GM23338 (cell line): ENCODE results near the gene AHNAK2. TPM values are rescaled to one million over a fixed set of nuclear protein-coding genes. Genes with fewer than 3 reads are reported as not detected.

Experiments used
- ATAC-seq: fragments of 200-7000 bp; cut with Tn5 transposase; 3 replicates; pipeline ENCODE4 v1.9.1; 2020
- DNase-seq: peaks from one replicate; pipeline ENCODE4 v3.0.0-alpha.2; 2015; ENCODE audit warnings: low spot score
- H2AFZ ChIP-seq: fragments of 200-600 bp; sonication (generic); 2 replicates; pipeline ENCODE4 v1.8.0; 2016; ENCODE audit warnings: antibody characterized with exemption, mild to moderate bottlenecking, moderate library complexity
- H3F3A ChIP-seq: fragments of 200-600 bp; sonication (generic); replicated peaks from 2 replicates; pipeline ENCODE4 v1.8.0; 2017; ENCODE audit warnings: antibody characterized with exemption, mixed run types, low read depth
- H3K27ac ChIP-seq: fragments of 200-600 bp; sonication (generic); 2 replicates; pipeline ENCODE4 v1.6.1; 2016; ENCODE audit warnings: low read depth
- H3K27me3 ChIP-seq: fragments of 200-600 bp; sonication (generic); 2 replicates; pipeline ENCODE4 v1.8.0; 2016; ENCODE audit warnings: mild to moderate bottlenecking, mixed run types, moderate library complexity; ENCODE audit not compliant: insufficient read depth
- H3K36me3 ChIP-seq: fragments of 200-600 bp; sonication (generic); 2 replicates; pipeline ENCODE4 v1.8.0; 2016; ENCODE audit warnings: mild to moderate bottlenecking; ENCODE audit not compliant: insufficient read depth
- H3K4me1 ChIP-seq: fragments of 200-600 bp; sonication (generic); 2 replicates; pipeline ENCODE4 v1.8.0; 2016; ENCODE audit warnings: mild to moderate bottlenecking, moderate library complexity; ENCODE audit not compliant: insufficient read depth
- H3K4me2 ChIP-seq: fragments of 200-600 bp; sonication (generic); 2 replicates; pipeline ENCODE4 v1.7.1; 2017; ENCODE audit warnings: mixed run types
- H3K4me3 ChIP-seq: fragments of 200-600 bp; sonication (generic); 2 replicates; pipeline ENCODE4 v1.6.1; 2016; ENCODE audit warnings: mixed run types
- H3K79me2 ChIP-seq: fragments of 200-600 bp; sonication (generic); replicated peaks from 2 replicates; pipeline ENCODE4 v1.8.0; 2017; ENCODE audit warnings: mild to moderate bottlenecking; ENCODE audit not compliant: insufficient read depth
- H3K9me2 ChIP-seq: fragments of 200-600 bp; sonication (generic); 2 replicates; pipeline ENCODE4 v1.8.0; 2017; ENCODE audit not compliant: insufficient read depth
- H4K20me1 ChIP-seq: fragments of 200-600 bp; sonication (generic); replicated peaks from 2 replicates; pipeline ENCODE4 v1.8.0; 2017; ENCODE audit warnings: mild to moderate bottlenecking; ENCODE audit not compliant: insufficient read depth
- H3K27ac Mint-ChIP-seq: 2 replicates; pipeline ENCODE4 v1.8.0; 2020; ENCODE audit warnings: inconsistent platforms, mild to moderate bottlenecking, moderate library complexity, mixed read lengths
- H3K27me3 Mint-ChIP-seq: 3 replicates; pipeline ENCODE4 v1.8.0; 2022; ENCODE audit warnings: low read depth, mild to moderate bottlenecking, moderate library complexity, mixed read lengths, inconsistent platforms; ENCODE audit not compliant: insufficient read depth, poor library complexity
- H3K36me3 Mint-ChIP-seq: 3 replicates; pipeline ENCODE4 v1.8.0; 2021; ENCODE audit warnings: low read depth, mild to moderate bottlenecking, inconsistent platforms, moderate library complexity, mixed read lengths
- H3K4me1 Mint-ChIP-seq: 3 replicates; pipeline ENCODE4 v1.8.0; 2020; ENCODE audit warnings: mild to moderate bottlenecking, inconsistent platforms, mixed read lengths
- H3K4me3 Mint-ChIP-seq: 3 replicates; pipeline ENCODE4 v1.8.0; 2021; ENCODE audit warnings: moderate library complexity, mild to moderate bottlenecking, inconsistent platforms, mixed read lengths
- H3K9me3 Mint-ChIP-seq: 3 replicates; pipeline ENCODE4 v1.8.0; 2020; ENCODE audit warnings: moderate library complexity, mild to moderate bottlenecking, inconsistent platforms, mixed read lengths
- CREB1 ChIP-seq: fragments of 250-450 bp; sonication (Bioruptor Pico); IDR thresholded peaks from 2 replicates; pipeline ENCODE4 v1.5.0; 2020; ENCODE audit warnings: low read depth, mild to moderate bottlenecking, moderate library complexity
- CTCF ChIP-seq, 2 experiments: fragments of 200-600 bp in 1 of 2; sonication (generic) in 1 of 2; conservative IDR thresholded peaks; 2 replicates each; pipeline versions ENCODE4 v1.5.1 to v1.6.1; 2016 to 2017; ENCODE audit warnings: antibody characterized with exemption in 2 of 2, low read depth in 2 of 2, mild to moderate bottlenecking in 2 of 2, moderate library complexity in 1 of 2
- ETS1 ChIP-seq: IDR thresholded peaks from 2 replicates; pipeline ENCODE4 v1.6.1; 2016; ENCODE audit warnings: antibody characterized with exemption
- EZH2 ChIP-seq: fragments of 200-600 bp; sonication (generic); IDR thresholded peaks from one replicate; pipeline ENCODE4 v1.8.0; 2017; ENCODE audit warnings: antibody characterized with exemption, mild to moderate bottlenecking, low read depth; ENCODE audit not compliant: unreplicated experiment
- EZH2phosphoT487 ChIP-seq: fragments of 200-600 bp; sonication (generic); IDR thresholded peaks from one replicate; pipeline ENCODE4 v1.8.1; 2018; ENCODE audit warnings: antibody characterized with exemption; ENCODE audit not compliant: unreplicated experiment
- JUNB ChIP-seq: IDR thresholded peaks from one replicate; pipeline ENCODE4 v1.6.1; 2016; ENCODE audit warnings: antibody characterized with exemption; ENCODE audit not compliant: unreplicated experiment
- NANOG ChIP-seq: IDR thresholded peaks from 2 replicates; pipeline ENCODE4 v1.6.1; 2016; ENCODE audit warnings: antibody characterized with exemption, borderline replicate concordance
- POLR2AphosphoS5 ChIP-seq: IDR thresholded peaks from 2 replicates; pipeline ENCODE4 v1.6.1; 2016; ENCODE audit warnings: antibody characterized with exemption, low read depth
- REST ChIP-seq: IDR thresholded peaks from one replicate; pipeline ENCODE4 v1.6.1; 2018; ENCODE audit warnings: antibody characterized with exemption; ENCODE audit not compliant: unreplicated experiment
- STAT1 ChIP-seq: IDR thresholded peaks from one replicate; pipeline ENCODE4 v1.6.1; 2016; ENCODE audit warnings: antibody characterized with exemption; ENCODE audit not compliant: unreplicated experiment
- ZNF114 ChIP-seq: fragments of 250-450 bp; sonication (Bioruptor Pico); IDR thresholded peaks from 2 replicates; pipeline ENCODE4 v1.5.0; 2020; ENCODE audit warnings: mild to moderate bottlenecking, moderate library complexity
- ZNF331 ChIP-seq: fragments of 250-450 bp; sonication (Bioruptor Pico); IDR thresholded peaks from 2 replicates; pipeline ENCODE4 v1.5.0; 2020; ENCODE audit warnings: low read depth, mild to moderate bottlenecking, moderate library complexity
- ZNF462 ChIP-seq: fragments of 250-450 bp; sonication (Bioruptor Pico); IDR thresholded peaks from 2 replicates; pipeline ENCODE4 v1.5.0; 2020; ENCODE audit warnings: mild to moderate bottlenecking, moderate library complexity
- polyA plus RNA-seq: library from polyadenylated mRNA; unstranded; fragments of >200 nt; fragmentation: Nextera tagmentation; extraction: Ambion mirVana; gene quantifications from 2 replicates; pipeline ENCODE4 v1.2.1, GENCODE V29; 2016
- total RNA-seq: library from RNA; depleted of rRNA; stranded (reverse); fragments of >200 nt; shearing (Covaris generic); gene quantifications from 2 replicates; pipeline ENCODE4 v1.2.3, GENCODE V29; 2014

The AHNAK2 gene
- total and polyA plus RNA-seq, 2 experiments from 2014 or later: 1.1 to 2.6 TPM

- H3K79me2 ChIP-seq: no peaks in the 10 kb centered on the region
- ATAC-seq: no peak
- H3F3A ChIP-seq: no peaks in the 10 kb centered on the region
- Mint-ChIP-seq H3K36me3 (peaks cover 3% of the 10 kb centered on the region; the same call in 1 of the 3 replicates), H3K27me3 (peaks cover 50% of the 10 kb centered on the region), H3K4me1 (peaks cover 2% of the 10 kb centered on the region; the same call in 1 of the 3 replicates), H3K9me3 (no peaks in the 10 kb centered on the region), H3K27ac (no peak overlapping the region), H3K4me3 (no peak overlapping the region)
- H3K4me3 ChIP-seq: no peak overlapping the region
- H3K4me2 ChIP-seq: no peak overlapping the region
- no peaks in the 10 kb centered on the region for H3K36me3 ChIP-seq
- TF ChIP-seq POLR2AphosphoS5 (no peak), CREB1 (CRISPR knock-in tag) (no peak), ZNF114 (CRISPR knock-in tag) (no peak), CTCF (conservative IDR thresholded peaks at IDR 0.05; ENCODE audit: low read depth in 2 of 2) (no peak), ZNF331 (CRISPR knock-in tag) (no peak), JUNB (no peak), REST (no peak), STAT1 (no peak), NANOG (no peak), EZH2 (no peak), ETS1 (no peak), ZNF462 (CRISPR knock-in tag) (no peak), EZH2phosphoT487 (no peak)
- no peaks in the 10 kb centered on the region for H4K20me1 ChIP-seq
- DNase-seq: no peak
- H2AFZ ChIP-seq: no peak overlapping the region
- H3K27me3 ChIP-seq: peaks cover 56% of the 10 kb centered on the region
- H3K4me1 ChIP-seq: peaks cover 3% of the 10 kb centered on the region; the same call in 1 of the 2 replicates
- H3K27ac ChIP-seq: no peak overlapping the region
- no peaks in the 10 kb centered on the region for H3K9me2 ChIP-seq
Observed at GRCh38 chr14:104930526-104931303, 47.5 kb downstream of the AHNAK2 start.
